Karpas-422 (cell line): Measurements from ENCODE around the gene SORD. TPM values are rescaled to one million over a fixed set of nuclear protein-coding genes. Genes with fewer than 3 reads are reported as not detected.
"Not testable (repeated sequence)": the region's sequence is repeated elsewhere in the genome, so short reads cannot be mapped to it uniquely, and the experiment has no call there.

Source experiments
- DNase-seq: peaks from one replicate; pipeline ENCODE4 v3.0.0-alpha.2; 2015
- H2AFZ ChIP-seq: fragments of 200-600 bp; sonication (generic); 2 replicates; pipeline ENCODE4 v1.6.1; 2014; ENCODE audit warnings: antibody characterized with exemption, low read length, mixed read lengths
- H3K27ac ChIP-seq: fragments of 200-600 bp; sonication (generic); 2 replicates; pipeline ENCODE4 v1.5.1; 2014; ENCODE audit warnings: mild to moderate bottlenecking, low read length, moderate library complexity
- H3K27me3 ChIP-seq: fragments of 200-600 bp; sonication (generic); 2 replicates; pipeline ENCODE4 v1.6.1; 2014; ENCODE audit warnings: low read length, mixed read lengths
- H3K36me3 ChIP-seq: fragments of 200-600 bp; sonication (generic); 2 replicates; pipeline ENCODE4 v1.6.1; 2014; ENCODE audit warnings: low read length, mixed read lengths; ENCODE audit not compliant: insufficient read depth
- H3K4me1 ChIP-seq: fragments of 200-600 bp; sonication (generic); 2 replicates; pipeline ENCODE4 v1.6.1; 2014; ENCODE audit warnings: mild to moderate bottlenecking, low read length, mixed read lengths
- H3K4me2 ChIP-seq: fragments of 200-600 bp; sonication (generic); 2 replicates; pipeline ENCODE4 v1.6.1; 2014; ENCODE audit warnings: low read length, low read depth, mild to moderate bottlenecking; ENCODE audit not compliant: poor library complexity, severe bottlenecking
- H3K4me3 ChIP-seq: fragments of 200-600 bp; sonication (generic); 2 replicates; pipeline ENCODE4 v1.5.1; 2014; ENCODE audit warnings: mild to moderate bottlenecking, antibody characterized with exemption, low read length, mixed read lengths
- H3K79me2 ChIP-seq: fragments of 200-600 bp; sonication (generic); 2 replicates; pipeline ENCODE4 v1.6.1; 2014; ENCODE audit warnings: mild to moderate bottlenecking, low read length, mixed read lengths
- H3K9ac ChIP-seq: fragments of 200-600 bp; sonication (generic); 2 replicates; pipeline ENCODE4 v1.6.0; 2014; ENCODE audit warnings: low read length
- H3K9me2 ChIP-seq: fragments of 200-600 bp; sonication (generic), shearing (Covaris generic); replicated peaks from 2 replicates; pipeline ENCODE4 v1.6.0; 2014; ENCODE audit warnings: mild to moderate bottlenecking, low read length, moderate library complexity; ENCODE audit not compliant: insufficient read depth
- H3K9me3 ChIP-seq: fragments of 300-700, 200-600 bp; sonication (generic); 2 replicates; pipeline ENCODE4 v1.6.1; 2014; ENCODE audit warnings: low read length, mixed read lengths
- H4K20me1 ChIP-seq: fragments of 200-600 bp; sonication (generic); 2 replicates; pipeline ENCODE4 v1.6.1; 2014; ENCODE audit warnings: mild to moderate bottlenecking, antibody characterized with exemption, low read length, low read depth; ENCODE audit not compliant: insufficient read depth
- total RNA-seq: library from RNA; depleted of rRNA; stranded (reverse); fragments of >200 nt; shearing (Covaris generic); gene quantifications from 2 replicates; pipeline ENCODE4 v1.2.3, GENCODE V29; 2014; ENCODE audit warnings: low replicate concordance

Gene SORD
- total RNA-seq, 1 experiment from 2014 or later = 33.5 TPM

- H3K36me3 ChIP-seq = no peaks in the 10 kb centered on the region
- no peak overlapping the region for H2AFZ ChIP-seq
- H3K4me2 ChIP-seq = no peak overlapping the region
- DNase-seq = no peak
- no peaks in the 10 kb centered on the region for H3K79me2 ChIP-seq
- H3K9me2 ChIP-seq = no peaks in the 10 kb centered on the region
- H3K4me3 ChIP-seq = no peak overlapping the region
- no peak overlapping the region for H3K27ac ChIP-seq
- H3K4me1 ChIP-seq = 0 out of 2 replicates have a peak, but pooled peaks cover 2% of the 10 kb centered on the region
- H4K20me1 ChIP-seq = no peaks in the 10 kb centered on the region
- no peak overlapping the region for H3K9ac ChIP-seq
- H3K27me3 ChIP-seq = no peaks in the 10 kb centered on the region
- no peaks in the 10 kb centered on the region for H3K9me3 ChIP-seq
Observed at GRCh38 chr15:45101749-45102148, 78.8 kb downstream of the SORD start.

GRCh38 chr15:45102226-45102625, 79.2 kb downstream of the SORD start:
- Histone ChIP-seq H3K27ac (no peak overlapping the region), H2AFZ (no peak overlapping the region), H3K9me2 (no peaks in the 10 kb centered on the region), H3K36me3 (no peaks in the 10 kb centered on the region), H3K4me2 (no peak overlapping the region), H3K4me1 (0 out of 2 replicates have a peak, but pooled peaks cover 2% of the 10 kb centered on the region), H3K4me3 (no peak overlapping the region), H3K9me3 (no peaks in the 10 kb centered on the region), H3K27me3 (no peaks in the 10 kb centered on the region), H3K9ac (no peak overlapping the region), H4K20me1 (no peaks in the 10 kb centered on the region), H3K79me2 (no peaks in the 10 kb centered on the region)
- no peak for DNase-seq

- H3K36me3 ChIP-seq, H3K79me2 ChIP-seq, DNase-seq: not testable (repeated sequence)
Observed at GRCh38 chr15:45104170-45104569, 81.2 kb downstream of the SORD start.

GRCh38 chr15:45105586-45105985, 82.6 kb downstream of the SORD start:
- H3K4me2 ChIP-seq = no peak overlapping the region
- no peak for DNase-seq
- no peaks in the 10 kb centered on the region for H3K9me2 ChIP-seq
- no peaks in the 10 kb centered on the region for H3K4me1 ChIP-seq
- no peaks in the 10 kb centered on the region for H4K20me1 ChIP-seq
- H3K27me3 ChIP-seq = no peaks in the 10 kb centered on the region
- no peaks in the 10 kb centered on the region for H3K79me2 ChIP-seq
- no peak overlapping the region for H3K9ac ChIP-seq
- no peak overlapping the region for H2AFZ ChIP-seq
- no peaks in the 10 kb centered on the region for H3K36me3 ChIP-seq
- no peak overlapping the region for H3K27ac ChIP-seq
- H3K9me3 ChIP-seq = no peaks in the 10 kb centered on the region
- H3K4me3 ChIP-seq = no peak overlapping the region

More at GRCh38 chr15:45104170-45104569, 81.2 kb downstream of the SORD start:
- not testable (repeated sequence) for H3K4me1 ChIP-seq, H4K20me1 ChIP-seq, H3K27ac ChIP-seq, H3K9ac ChIP-seq, H2AFZ ChIP-seq, H3K9me3 ChIP-seq, H3K9me2 ChIP-seq, H3K4me2 ChIP-seq, H3K4me3 ChIP-seq, H3K27me3 ChIP-seq

GRCh38 chr15:45106002-45106790, 83.2 kb downstream of the SORD start:
- Histone ChIP-seq H3K9me3 (no peaks in the 10 kb centered on the region), H3K36me3 (no peaks in the 10 kb centered on the region), H3K9ac (no peak overlapping the region), H2AFZ (no peak overlapping the region), H3K4me1 (no peaks in the 10 kb centered on the region), H3K27me3 (no peaks in the 10 kb centered on the region), H3K9me2 (no peaks in the 10 kb centered on the region), H3K4me2 (no peak overlapping the region), H3K79me2 (no peaks in the 10 kb centered on the region), H3K27ac (no peak overlapping the region), H4K20me1 (no peaks in the 10 kb centered on the region), H3K4me3 (no peak overlapping the region)
- DNase-seq = no peak

- Histone ChIP-seq H3K9ac (no peak overlapping the region), H2AFZ (no peak overlapping the region), H4K20me1 (no peaks in the 10 kb centered on the region), H3K9me3 (no peaks in the 10 kb centered on the region), H3K27me3 (no peaks in the 10 kb centered on the region), H3K79me2 (no peaks in the 10 kb centered on the region), H3K9me2 (no peaks in the 10 kb centered on the region), H3K27ac (no peak overlapping the region), H3K36me3 (no peaks in the 10 kb centered on the region), H3K4me2 (no peak overlapping the region), H3K4me3 (no peak overlapping the region), H3K4me1 (no peaks in the 10 kb centered on the region)
- no peak for DNase-seq
Observed at GRCh38 chr15:45107941-45108630, 85.1 kb downstream of the SORD start.

- Histone ChIP-seq H3K79me2 (no peaks in the 10 kb centered on the region), H3K4me2 (no peak overlapping the region), H3K36me3 (no peaks in the 10 kb centered on the region), H3K27ac (no peak overlapping the region), H3K9ac (no peak overlapping the region), H3K4me3 (no peak overlapping the region), H3K27me3 (no peaks in the 10 kb centered on the region), H3K9me2 (no peaks in the 10 kb centered on the region), H3K4me1 (peaks cover 9% of the 10 kb centered on the region), H4K20me1 (no peaks in the 10 kb centered on the region), H3K9me3 (no peaks in the 10 kb centered on the region), H2AFZ (no peak overlapping the region)
- no peak for DNase-seq
Observed at GRCh38 chr15:45110256-45110820, 87.3 kb downstream of the SORD start.

GRCh38 chr15:45111390-45112142, 88.6 kb downstream of the SORD start:
- Histone ChIP-seq H3K4me1 (peaks cover 9% of the 10 kb centered on the region), H3K27ac (no peak overlapping the region), H2AFZ (no peak overlapping the region), H3K9me2 (no peaks in the 10 kb centered on the region), H4K20me1 (no peaks in the 10 kb centered on the region), H3K27me3 (no peaks in the 10 kb centered on the region), H3K4me3 (no peak overlapping the region), H3K79me2 (no peaks in the 10 kb centered on the region), H3K9me3 (no peaks in the 10 kb centered on the region), H3K4me2 (no peak overlapping the region), H3K9ac (no peak overlapping the region), H3K36me3 (no peaks in the 10 kb centered on the region)
- DNase-seq = no peak
